Keratinocyte (primary cell): ENCODE data around the gene ARMH1. TPM values are rescaled to one million over a fixed set of nuclear protein-coding genes. Genes with fewer than 3 reads are reported as not detected.
A peak's percentile ranks its signal among the peaks of the same experiment; 100 is the strongest.

ENCODE experiments used
- DNase-seq: peaks from one replicate; pipeline ENCODE4 v3.0.0-alpha.2; 2011; ENCODE audit warnings: low read depth, missing footprints, low spot score
- FAIRE-seq: peaks from 2 replicates; lab custom pipeline; 2011; peaks lifted over from hg19 to GRCh38; lab: Jason Lieb, UNC
- H2AFZ ChIP-seq: 2 replicates; pipeline ENCODE4 v1.6.0; 2012; ENCODE audit warnings: low read length, control low read depth, inconsistent platforms; ENCODE audit not compliant: control insufficient read depth
- H3K27ac ChIP-seq: 2 replicates; pipeline ENCODE4 v1.5.1; 2011; ENCODE audit warnings: low read length; ENCODE audit not compliant: control insufficient read depth, insufficient read depth
- H3K27me3 ChIP-seq: 3 replicates; pipeline ENCODE4 v1.6.0; 2011; ENCODE audit warnings: low read length; ENCODE audit not compliant: control insufficient read depth, insufficient read depth; ENCODE audit errors: extremely low read depth
- H3K36me3 ChIP-seq, 2 experiments: 2 replicates in 1 of 2; 3 replicates in 1 of 2; pipeline ENCODE4 v1.5.1; 2011; ENCODE audit warnings: low read length in 2 of 2, mild to moderate bottlenecking in 1 of 2; ENCODE audit not compliant: control insufficient read depth in 2 of 2, insufficient read depth in 2 of 2; ENCODE audit errors: extremely low read depth in 1 of 2
- H3K4me1 ChIP-seq: 3 replicates; pipeline ENCODE4 v1.5.1; 2011; ENCODE audit warnings: low read length; ENCODE audit not compliant: control insufficient read depth, insufficient read depth; ENCODE audit errors: extremely low read depth
- H3K4me2 ChIP-seq: 3 replicates; pipeline ENCODE4 v1.6.0; 2011; ENCODE audit warnings: low read depth, low read length; ENCODE audit not compliant: control insufficient read depth, insufficient read depth; ENCODE audit errors: extremely low read depth
- H3K4me3 ChIP-seq, 3 experiments: fragments of 200-600 bp in 1 of 3; sonication (generic) in 1 of 3; 2 replicates in 2 of 3; 3 replicates in 1 of 3; pipeline ENCODE4 v1.5.1; 2011 to 2016; ENCODE audit warnings: low read length in 3 of 3, mild to moderate bottlenecking in 3 of 3, control low read depth in 2 of 3, inconsistent platforms in 1 of 3, low read depth in 1 of 3, mixed read lengths in 1 of 3, mixed run types in 1 of 3, moderate library complexity in 1 of 3; ENCODE audit not compliant: control insufficient read depth in 2 of 3, insufficient read depth in 2 of 3; ENCODE audit errors: extremely low read depth in 1 of 3
- H3K79me2 ChIP-seq: 2 replicates; pipeline ENCODE4 v1.6.0; 2012; ENCODE audit warnings: low read length; ENCODE audit not compliant: control insufficient read depth, insufficient read depth
- H3K9ac ChIP-seq: 3 replicates; pipeline ENCODE4 v1.6.0; 2011; ENCODE audit warnings: low read length; ENCODE audit not compliant: control insufficient read depth, insufficient read depth; ENCODE audit errors: extremely low read depth
- H3K9me1 ChIP-seq: 3 replicates; pipeline ENCODE4 v1.6.0; 2011; ENCODE audit warnings: low read length; ENCODE audit not compliant: control insufficient read depth, insufficient read depth; ENCODE audit errors: extremely low read depth
- H3K9me3 ChIP-seq: 2 replicates; pipeline ENCODE4 v1.5.1; 2012; ENCODE audit warnings: low read depth, low read length; ENCODE audit not compliant: control insufficient read depth
- H4K20me1 ChIP-seq: 3 replicates; pipeline ENCODE4 v1.6.0; 2011; ENCODE audit warnings: low read length; ENCODE audit not compliant: control insufficient read depth, insufficient read depth; ENCODE audit errors: extremely low read depth
- EZH2 ChIP-seq: IDR thresholded peaks from one replicate; pipeline ENCODE4 v1.6.1; 2012; ENCODE audit warnings: inconsistent platforms, mild to moderate bottlenecking, low read length, moderate library complexity
- dilution Hi-C: fragments of 300-500 bp; cut with MboI; formaldehyde crosslinking; loops from one replicate; pipeline ENCODE4 v1.7.0; 2020; ENCODE audit warnings: low sequenced_read_pairs; ENCODE audit not compliant: extremely low pct_ligation_motif_present
- polyA plus RNA-seq, 5 experiments: library from polyadenylated mRNA; depleted of rRNA in 3 of 5; stranded (reverse) in 3 of 5; stranded (forward) in 1 of 5; unstranded in 1 of 5; fragments of >200 nt; gene quantifications; 1 replicate in 1 of 5; 2 replicates in 3 of 5; 3 replicates in 1 of 5; pipeline versions ENCODE4 v1.2.1 to v1.2.3, GENCODE V29; 2011 to 2012; ENCODE audit warnings: missing spikeins in 2 of 5, low read depth in 1 of 5, low replicate concordance in 1 of 5
- TF ChIP-seq, protein P1 (sequence below), 3 experiments: IDR thresholded peaks in 1 of 3; conservative IDR thresholded peaks in 1 of 3; optimal IDR thresholded peaks in 1 of 3; 2 replicates in 2 of 3; 3 replicates in 1 of 3; pipeline versions ENCODE3 to v1.5.1; 2011; ENCODE audit warnings: low read length in 3 of 3, mild to moderate bottlenecking in 3 of 3, moderate library complexity in 2 of 3, control low read depth in 1 of 3, inconsistent platforms in 1 of 3; ENCODE audit not compliant: insufficient read depth in 2 of 3; ENCODE audit errors: extremely low read depth in 1 of 3

ARMH1 gene
- polyA plus RNA-seq, 1 donor (not counting 4 experiments of a cell fraction or from before 2014, with no cell fraction given) = 0.22 TPM

DNA sequence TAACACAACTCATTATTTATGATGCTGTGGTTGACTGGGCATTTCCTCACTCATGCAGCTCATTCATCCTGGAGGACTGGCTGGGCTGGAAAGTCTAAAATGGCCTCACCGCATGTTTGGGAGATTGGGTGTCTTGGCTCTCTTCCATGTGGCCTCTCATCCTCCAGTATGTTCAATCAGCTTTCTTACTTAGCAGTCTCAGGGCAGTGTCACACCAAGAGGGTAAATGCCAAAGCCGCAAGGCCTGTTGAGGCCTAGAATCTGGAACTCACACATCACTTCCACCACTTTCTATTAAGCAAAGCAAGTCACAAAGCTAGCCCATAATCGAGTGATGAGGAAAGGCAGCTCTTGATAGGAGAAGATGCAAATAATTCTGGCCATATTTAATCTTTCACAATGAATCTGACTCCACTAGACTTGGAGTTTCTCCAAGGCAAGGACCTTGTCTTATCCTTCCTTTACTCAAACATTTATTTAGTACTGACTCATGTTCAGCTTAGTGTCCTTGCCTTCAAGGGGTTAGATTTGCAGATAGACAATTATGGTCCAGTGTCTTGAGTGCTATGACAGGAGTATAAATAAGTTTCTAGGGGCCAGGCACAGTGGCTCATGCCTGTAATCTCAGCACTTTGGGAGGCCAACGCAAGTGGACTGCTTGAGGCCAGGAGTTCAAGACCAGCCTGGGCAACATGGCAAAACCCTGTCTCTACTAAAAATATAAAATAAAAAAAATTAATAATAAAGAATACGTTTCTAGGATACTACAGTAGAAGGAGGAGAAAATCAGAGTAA, 45.4 kb upstream of the ARMH1 start:
- dilution Hi-C loops = no loop called here
- H3K79me2 ChIP-seq = peaks cover 10% of the 10 kb centered on the region
- no peaks in the 10 kb centered on the region for H3K27me3 ChIP-seq
- H3K36me3 ChIP-seq = peaks cover 4 to 8% of the 10 kb centered on the region in 2 experiments
- no peak overlapping the region for H2AFZ ChIP-seq
- no peaks in the 10 kb centered on the region for H3K9me1 ChIP-seq
- H3K9ac ChIP-seq = no peak overlapping the region
- H4K20me1 ChIP-seq = no peaks in the 10 kb centered on the region
- no peaks in the 10 kb centered on the region for H3K9me3 ChIP-seq
- H3K27ac ChIP-seq = peak overlapping the region; percentile 19
- TF ChIP-seq, protein P1, sequence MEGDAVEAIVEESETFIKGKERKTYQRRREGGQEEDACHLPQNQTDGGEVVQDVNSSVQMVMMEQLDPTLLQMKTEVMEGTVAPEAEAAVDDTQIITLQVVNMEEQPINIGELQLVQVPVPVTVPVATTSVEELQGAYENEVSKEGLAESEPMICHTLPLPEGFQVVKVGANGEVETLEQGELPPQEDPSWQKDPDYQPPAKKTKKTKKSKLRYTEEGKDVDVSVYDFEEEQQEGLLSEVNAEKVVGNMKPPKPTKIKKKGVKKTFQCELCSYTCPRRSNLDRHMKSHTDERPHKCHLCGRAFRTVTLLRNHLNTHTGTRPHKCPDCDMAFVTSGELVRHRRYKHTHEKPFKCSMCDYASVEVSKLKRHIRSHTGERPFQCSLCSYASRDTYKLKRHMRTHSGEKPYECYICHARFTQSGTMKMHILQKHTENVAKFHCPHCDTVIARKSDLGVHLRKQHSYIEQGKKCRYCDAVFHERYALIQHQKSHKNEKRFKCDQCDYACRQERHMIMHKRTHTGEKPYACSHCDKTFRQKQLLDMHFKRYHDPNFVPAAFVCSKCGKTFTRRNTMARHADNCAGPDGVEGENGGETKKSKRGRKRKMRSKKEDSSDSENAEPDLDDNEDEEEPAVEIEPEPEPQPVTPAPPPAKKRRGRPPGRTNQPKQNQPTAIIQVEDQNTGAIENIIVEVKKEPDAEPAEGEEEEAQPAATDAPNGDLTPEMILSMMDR (optimal IDR thresholded peaks at IDR 0.05 in 1 of 3, IDR thresholded peaks at IDR 0.05 in 1 of 3, conservative IDR thresholded peaks at IDR 0.05 in 1 of 3; ENCODE audit: extremely low read depth in 1 of 3, insufficient read depth in 2 of 3, low read length in 3 of 3) = no peak
- no peak for TF ChIP-seq EZH2
- peak; percentile 29 for FAIRE-seq
- no peak for DNase-seq
- H3K4me1 ChIP-seq = peaks cover 23% of the 10 kb centered on the region
- H3K4me3 ChIP-seq = no peak overlapping the region
- H3K4me2 ChIP-seq = no peak overlapping the region

- Histone ChIP-seq H3K36me3 (peaks cover 4 to 14% of the 10 kb centered on the region in 2 experiments), H3K27me3 (no peaks in the 10 kb centered on the region), H2AFZ (no peak overlapping the region), H3K27ac (no peak overlapping the region), H3K9me3 (no peaks in the 10 kb centered on the region), H3K9ac (no peak overlapping the region), H4K20me1 (no peaks in the 10 kb centered on the region), H3K4me2 (no peak overlapping the region), H3K4me1 (peaks cover 23% of the 10 kb centered on the region), H3K4me3 (no peak overlapping the region), H3K9me1 (no peaks in the 10 kb centered on the region), H3K79me2 (peaks cover 17% of the 10 kb centered on the region)
- FAIRE-seq = no peak
- dilution Hi-C loops = no loop called here
- no peak for DNase-seq
- TF ChIP-seq, protein P1 (optimal IDR thresholded peaks at IDR 0.05 in 1 of 3, IDR thresholded peaks at IDR 0.05 in 1 of 3, conservative IDR thresholded peaks at IDR 0.05 in 1 of 3; ENCODE audit: extremely low read depth in 1 of 3, insufficient read depth in 2 of 3, low read length in 3 of 3) = no peak
- TF ChIP-seq EZH2 = no peak
Measured at GRCh38 chr1:44630116-44630515, 44.4 kb upstream of the ARMH1 start.
